ENCODE data around the gene ETFA.

ETFA gene

DNA sequence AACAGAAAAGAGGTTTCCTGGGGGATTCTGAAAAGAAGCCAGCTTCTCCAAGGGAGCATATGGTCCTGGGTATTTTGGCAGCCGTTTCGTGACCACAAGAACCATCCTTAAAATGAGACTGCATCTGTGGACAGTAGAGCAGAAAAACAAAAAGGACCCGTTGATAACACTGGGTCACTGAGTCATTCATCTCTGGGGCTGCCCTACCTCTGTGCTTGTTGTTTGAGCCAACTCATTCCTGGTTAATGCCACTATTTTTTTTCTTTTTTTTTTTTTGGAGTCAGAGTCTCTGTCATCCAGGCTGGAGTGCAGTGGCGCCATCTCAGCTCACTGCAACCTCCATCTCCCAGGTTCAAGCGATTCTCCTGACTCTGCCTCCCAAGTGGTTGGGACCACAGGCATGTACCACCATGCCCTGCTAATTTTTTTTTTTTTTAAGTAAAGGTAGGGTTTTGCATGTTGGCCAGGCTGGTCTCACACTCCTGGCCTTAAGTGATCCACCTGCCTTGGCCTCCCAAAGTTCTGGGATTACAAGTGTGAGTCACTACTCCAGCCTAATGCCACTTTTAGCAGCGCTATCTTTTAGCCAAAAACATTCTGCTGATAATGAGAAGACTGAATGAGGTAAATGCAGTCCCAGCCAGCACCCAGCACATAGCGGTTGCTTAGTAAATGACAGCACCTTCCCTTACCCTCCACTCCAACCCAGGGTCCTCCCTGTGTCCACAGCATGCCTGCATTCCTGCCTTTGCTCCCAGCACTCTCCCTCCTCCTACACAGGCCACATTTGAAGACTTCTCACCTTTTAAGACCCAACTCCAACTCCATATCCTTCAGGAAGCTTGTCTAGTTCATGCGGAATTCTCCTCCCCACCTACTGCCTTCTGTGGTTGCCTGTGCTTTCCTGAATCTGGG is 16.2 kb upstream of the ETFA start:
- TF ChIP-seq TAF1 (IDR thresholded peaks at IDR 0.05; ENCODE audit: low read depth) (no peak), TEAD4 (IDR thresholded peaks at IDR 0.05) (no peak), NFIC (IDR thresholded peaks at IDR 0.05) (no peak), YY1 (IDR thresholded peaks at IDR 0.05; ENCODE audit: low read depth) (no peak), CREB1 (IDR thresholded peaks at IDR 0.05; ENCODE audit: low read depth) (no peak), FOXM1 (IDR thresholded peaks at IDR 0.05; ENCODE audit: borderline replicate concordance, low read depth) (no peak), EGR1 (IDR thresholded peaks at IDR 0.05) (no peak)
- TF ChIP-seq, protein P1, sequence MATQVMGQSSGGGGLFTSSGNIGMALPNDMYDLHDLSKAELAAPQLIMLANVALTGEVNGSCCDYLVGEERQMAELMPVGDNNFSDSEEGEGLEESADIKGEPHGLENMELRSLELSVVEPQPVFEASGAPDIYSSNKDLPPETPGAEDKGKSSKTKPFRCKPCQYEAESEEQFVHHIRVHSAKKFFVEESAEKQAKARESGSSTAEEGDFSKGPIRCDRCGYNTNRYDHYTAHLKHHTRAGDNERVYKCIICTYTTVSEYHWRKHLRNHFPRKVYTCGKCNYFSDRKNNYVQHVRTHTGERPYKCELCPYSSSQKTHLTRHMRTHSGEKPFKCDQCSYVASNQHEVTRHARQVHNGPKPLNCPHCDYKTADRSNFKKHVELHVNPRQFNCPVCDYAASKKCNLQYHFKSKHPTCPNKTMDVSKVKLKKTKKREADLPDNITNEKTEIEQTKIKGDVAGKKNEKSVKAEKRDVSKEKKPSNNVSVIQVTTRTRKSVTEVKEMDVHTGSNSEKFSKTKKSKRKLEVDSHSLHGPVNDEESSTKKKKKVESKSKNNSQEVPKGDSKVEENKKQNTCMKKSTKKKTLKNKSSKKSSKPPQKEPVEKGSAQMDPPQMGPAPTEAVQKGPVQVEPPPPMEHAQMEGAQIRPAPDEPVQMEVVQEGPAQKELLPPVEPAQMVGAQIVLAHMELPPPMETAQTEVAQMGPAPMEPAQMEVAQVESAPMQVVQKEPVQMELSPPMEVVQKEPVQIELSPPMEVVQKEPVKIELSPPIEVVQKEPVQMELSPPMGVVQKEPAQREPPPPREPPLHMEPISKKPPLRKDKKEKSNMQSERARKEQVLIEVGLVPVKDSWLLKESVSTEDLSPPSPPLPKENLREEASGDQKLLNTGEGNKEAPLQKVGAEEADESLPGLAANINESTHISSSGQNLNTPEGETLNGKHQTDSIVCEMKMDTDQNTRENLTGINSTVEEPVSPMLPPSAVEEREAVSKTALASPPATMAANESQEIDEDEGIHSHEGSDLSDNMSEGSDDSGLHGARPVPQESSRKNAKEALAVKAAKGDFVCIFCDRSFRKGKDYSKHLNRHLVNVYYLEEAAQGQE (IDR thresholded peaks at IDR 0.05; ENCODE audit: low read depth) = no peak

DNA sequence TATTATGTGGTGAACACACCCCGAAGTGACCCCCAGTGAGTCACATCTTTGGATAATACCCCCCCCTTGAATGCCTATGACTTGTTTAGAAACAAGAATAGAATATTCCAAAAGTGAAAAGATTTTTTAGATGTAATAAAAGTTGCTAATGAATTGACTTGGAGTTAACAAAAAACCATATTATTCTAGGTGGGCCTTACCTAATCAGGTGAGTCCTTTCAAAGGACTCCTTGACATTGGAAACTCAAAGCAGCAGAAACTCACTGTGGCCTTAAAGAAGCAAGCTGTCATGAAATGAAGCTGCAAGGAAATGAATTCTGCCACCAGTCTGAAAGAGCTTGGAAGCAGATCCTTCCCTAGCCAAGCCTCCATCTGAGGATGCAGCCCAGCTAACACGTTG is 14.4 kb upstream of the ETFA start:
- TF ChIP-seq NFIC (IDR thresholded peaks at IDR 0.05) = no peak
- no peak for TF ChIP-seq TAF1 (IDR thresholded peaks at IDR 0.05; ENCODE audit: low read depth)
- no peak for TF ChIP-seq RAD21 (IDR thresholded peaks at IDR 0.05; ENCODE audit: low read depth)
- no peak for TF ChIP-seq EGR1 (IDR thresholded peaks at IDR 0.05)
- no peak for TF ChIP-seq CREB1 (IDR thresholded peaks at IDR 0.05; ENCODE audit: low read depth)
- TF ChIP-seq, protein P2, sequence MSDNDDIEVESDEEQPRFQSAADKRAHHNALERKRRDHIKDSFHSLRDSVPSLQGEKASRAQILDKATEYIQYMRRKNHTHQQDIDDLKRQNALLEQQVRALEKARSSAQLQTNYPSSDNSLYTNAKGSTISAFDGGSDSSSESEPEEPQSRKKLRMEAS (IDR thresholded peaks at IDR 0.05) = no peak

DNA sequence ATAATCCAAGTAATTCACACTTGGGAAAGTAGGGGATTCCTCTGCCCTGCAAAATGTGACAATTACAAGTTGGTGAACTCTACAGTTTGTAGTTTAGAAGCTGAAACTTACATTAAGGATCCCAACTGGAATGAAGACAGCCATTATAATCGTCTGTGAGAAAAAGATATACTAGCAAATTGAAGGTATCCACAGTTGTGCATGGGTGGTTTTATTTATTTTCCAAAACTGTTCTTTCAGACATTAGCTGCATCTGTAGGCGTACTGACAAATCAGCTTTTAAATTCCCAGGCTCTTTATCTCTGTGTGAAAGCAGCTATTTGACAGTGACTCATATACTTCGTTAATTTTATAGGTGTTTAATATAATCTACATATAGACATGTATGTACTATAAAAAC is 12.8 kb upstream of the ETFA start:
- TF ChIP-seq, protein P3, sequence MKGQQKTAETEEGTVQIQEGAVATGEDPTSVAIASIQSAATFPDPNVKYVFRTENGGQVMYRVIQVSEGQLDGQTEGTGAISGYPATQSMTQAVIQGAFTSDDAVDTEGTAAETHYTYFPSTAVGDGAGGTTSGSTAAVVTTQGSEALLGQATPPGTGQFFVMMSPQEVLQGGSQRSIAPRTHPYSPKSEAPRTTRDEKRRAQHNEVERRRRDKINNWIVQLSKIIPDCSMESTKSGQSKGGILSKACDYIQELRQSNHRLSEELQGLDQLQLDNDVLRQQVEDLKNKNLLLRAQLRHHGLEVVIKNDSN (IDR thresholded peaks at IDR 0.05) = no peak

DNA sequence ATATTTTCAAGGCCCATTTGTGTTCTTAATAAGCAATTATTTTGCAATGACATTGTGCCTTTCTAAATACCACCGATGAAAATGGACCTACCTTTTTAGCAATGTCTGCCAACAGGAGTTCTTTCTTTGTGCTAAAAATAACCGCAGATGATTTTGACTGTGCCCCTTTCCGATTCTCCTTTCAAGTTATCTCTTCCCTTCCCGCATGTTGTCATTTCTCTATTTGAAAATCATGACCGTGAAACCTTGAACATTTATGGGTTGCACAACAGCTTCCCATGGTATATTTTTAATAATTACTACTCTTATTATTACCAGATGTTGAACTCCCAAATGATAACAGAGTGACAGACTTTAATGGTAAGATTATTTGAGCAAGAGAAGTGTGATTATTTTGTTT is 10.3 kb upstream of the ETFA start:
- TF ChIP-seq CEBPB (IDR thresholded peaks at IDR 0.05) = no peak
- TF ChIP-seq RAD21 (IDR thresholded peaks at IDR 0.05; ENCODE audit: low read depth) = no peak
- TF ChIP-seq EP300 (IDR thresholded peaks at IDR 0.05; ENCODE audit: borderline replicate concordance) = no peak
- TF ChIP-seq TAF1 (IDR thresholded peaks at IDR 0.05; ENCODE audit: low read depth) = no peak
- TF ChIP-seq ZBTB7A (IDR thresholded peaks at IDR 0.05; ENCODE audit: low read depth) = no peak
- TF ChIP-seq TEAD4 (IDR thresholded peaks at IDR 0.05) = no peak
- TF ChIP-seq, protein P2 (IDR thresholded peaks at IDR 0.05) = no peak
- TF ChIP-seq TCF12 (IDR thresholded peaks at IDR 0.05; ENCODE audit: low read depth) = no peak
- TF ChIP-seq FOXM1 (IDR thresholded peaks at IDR 0.05; ENCODE audit: borderline replicate concordance, low read depth) = no peak

DNA sequence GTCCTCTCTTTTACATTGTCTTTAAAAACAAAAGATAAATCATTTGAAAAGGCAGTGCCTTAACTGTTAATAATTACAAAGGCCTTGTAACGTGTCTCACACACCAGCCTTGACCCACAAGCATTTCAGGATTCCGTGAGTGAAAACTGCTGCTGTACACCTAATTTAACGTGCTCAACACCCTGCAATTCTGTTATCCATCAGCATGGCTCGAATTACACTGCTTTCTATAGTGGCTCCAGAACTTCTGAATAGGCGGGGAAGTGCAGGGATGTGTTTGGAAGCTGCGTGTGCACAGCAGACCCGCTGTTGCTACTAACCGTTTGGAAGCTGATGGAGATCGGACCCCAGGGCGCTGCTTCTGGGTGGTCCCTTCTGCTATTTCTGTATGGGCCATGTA is 9.9 kb upstream of the ETFA start:
- TF ChIP-seq RAD21 (IDR thresholded peaks at IDR 0.05; ENCODE audit: low read depth) = no peak
- TF ChIP-seq, protein P1 (IDR thresholded peaks at IDR 0.05; ENCODE audit: low read depth) = no peak
- no peak for TF ChIP-seq TAF1 (IDR thresholded peaks at IDR 0.05; ENCODE audit: low read depth)
- TF ChIP-seq, protein P2 (IDR thresholded peaks at IDR 0.05) = no peak
- TF ChIP-seq NFIC (IDR thresholded peaks at IDR 0.05) = no peak
- no peak for TF ChIP-seq FOXM1 (IDR thresholded peaks at IDR 0.05; ENCODE audit: borderline replicate concordance, low read depth)
- TF ChIP-seq EGR1 (IDR thresholded peaks at IDR 0.05) = no peak
- no peak for TF ChIP-seq EP300 (IDR thresholded peaks at IDR 0.05; ENCODE audit: borderline replicate concordance)
- TF ChIP-seq TEAD4 (IDR thresholded peaks at IDR 0.05) = no peak

DNA sequence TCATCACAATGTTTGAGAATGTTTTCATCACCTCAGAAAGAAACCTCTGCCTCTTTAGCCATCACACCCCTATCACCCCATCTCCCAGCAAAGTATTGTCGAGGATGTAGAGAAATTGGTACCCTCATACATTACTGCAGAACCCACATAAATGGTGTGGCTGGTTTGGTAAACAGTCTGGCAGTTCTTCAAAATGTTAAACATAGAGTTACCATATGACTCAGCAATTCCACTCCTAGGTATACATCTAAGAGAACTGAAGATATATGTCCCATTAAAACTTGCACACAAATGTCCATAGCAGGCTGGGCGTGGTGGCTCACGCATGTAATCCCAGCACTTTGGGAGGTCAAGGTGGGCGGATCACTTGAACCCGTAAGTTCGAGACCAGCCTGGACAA is 8.7 kb upstream of the ETFA start:
- TF ChIP-seq FOXM1 (IDR thresholded peaks at IDR 0.05; ENCODE audit: borderline replicate concordance, low read depth) (no peak), EGR1 (IDR thresholded peaks at IDR 0.05) (no peak), CEBPB (IDR thresholded peaks at IDR 0.05) (no peak), TCF12 (IDR thresholded peaks at IDR 0.05; ENCODE audit: low read depth) (no peak), TAF1 (IDR thresholded peaks at IDR 0.05; ENCODE audit: low read depth) (no peak), CREB1 (IDR thresholded peaks at IDR 0.05; ENCODE audit: low read depth) (no peak), TEAD4 (IDR thresholded peaks at IDR 0.05) (no peak), RAD21 (IDR thresholded peaks at IDR 0.05; ENCODE audit: low read depth) (no peak), NFIC (IDR thresholded peaks at IDR 0.05) (no peak)
- TF ChIP-seq, protein P2 (IDR thresholded peaks at IDR 0.05) = no peak
- TF ChIP-seq, protein P3 (IDR thresholded peaks at IDR 0.05) = no peak
